Breast epithelium (tissue), 4 donors: ENCODE data around the gene SHH. TPM values are rescaled to one million over a fixed set of nuclear protein-coding genes. Genes with fewer than 3 reads are reported as not detected.

Experiments
- DNase-seq, 2 donors: peaks; one replicate each; pipeline ENCODE4 v3.0.0-alpha.2; 2019; ENCODE audit warnings: low spot score in 2 of 2
- H3K27ac ChIP-seq, 2 donors: fragments of 200-600 bp; sonication (generic) in 1 of 2; one replicate each; pipeline ENCODE4 v1.5.1; 2016 to 2019; ENCODE audit warnings: mild to moderate bottlenecking in 1 of 2
- H3K27me3 ChIP-seq, 2 donors: fragments of 200-600 bp; sonication (generic) in 1 of 2; one replicate each; pipeline versions ENCODE4 v1.5.1 to v1.6.0; 2017 to 2019; ENCODE audit warnings: control low read depth in 1 of 2, mild to moderate bottlenecking in 1 of 2
- H3K36me3 ChIP-seq: fragments of 200-600 bp; one replicate; pipeline ENCODE4 v1.5.1; 2019
- H3K4me1 ChIP-seq, 2 donors: fragments of 200-600 bp; sonication (generic); one replicate each; pipeline ENCODE4 v1.5.1; 2016 to 2019; ENCODE audit warnings: control low read depth in 1 of 2
- H3K4me3 ChIP-seq, 3 donors: fragments of 200-600 bp; sonication (generic); 1 replicate in 2 of 3; 2 replicates in 1 of 3; pipeline ENCODE4 v1.5.1; 2016 to 2019; ENCODE audit warnings: mild to moderate bottlenecking in 3 of 3, moderate library complexity in 2 of 3
- H3K9me3 ChIP-seq, 2 donors: fragments of 200-600 bp; sonication (generic) in 1 of 2; one replicate each; pipeline ENCODE4 v1.5.1; 2016 to 2019; ENCODE audit warnings: control low read depth in 1 of 2
- CTCF ChIP-seq, 3 donors: fragments of 450-650 bp; IDR thresholded peaks; one replicate each; pipeline ENCODE4 v1.5.1; 2016 to 2017; ENCODE audit warnings: antibody characterized with exemption in 3 of 3, mild to moderate bottlenecking in 3 of 3, moderate library complexity in 3 of 3
- POLR2A ChIP-seq: fragments of 450-650 bp; IDR thresholded peaks from one replicate; pipeline ENCODE4 v1.6.1; 2016; ENCODE audit warnings: antibody characterized with exemption, mild to moderate bottlenecking, moderate library complexity
- POLR2AphosphoS5 ChIP-seq, 3 donors: sonication (generic); formaldehyde crosslinking; IDR thresholded peaks; one replicate each; pipeline ENCODE4 v1.6.1; 2017; ENCODE audit warnings: antibody characterized with exemption in 3 of 3
- intact Hi-C: fragments of 100-400 bp; cut with DNase I; formaldehyde crosslinking; loops from one replicate; pipeline ENCODE4 v1.15.1; 2023; ENCODE audit warnings: low total_unique reads
- total RNA-seq, 3 donors: library from RNA; depleted of rRNA; stranded (reverse); fragments of >200 nt; gene quantifications; one replicate each; pipeline ENCODE4 v1.1.0, GENCODE V29; 2016

Gene SHH
- total RNA-seq, 3 donors from 2014 or later: not detected

GRCh38 chr7:155794196-155794595, 18.1 kb downstream of the SHH start:
- no peak overlapping the region for H3K4me3 ChIP-seq
- H3K27me3 ChIP-seq: peaks cover 0 to 20% of the 10 kb centered on the region in 2 donors
- intact Hi-C loops: loop anchor here (5.0 kb wide), 1 partner anchor 1033 kb away; no protein-coding TSS in a partner anchor
- no peaks in the 10 kb centered on the region for H3K36me3 ChIP-seq
- no peak for TF ChIP-seq POLR2AphosphoS5 (IDR thresholded peaks at IDR 0.05)
- TF ChIP-seq CTCF (IDR thresholded peaks at IDR 0.05): no peak
- TF ChIP-seq POLR2A: no peak
- no peak for DNase-seq
- no peaks in the 10 kb centered on the region for H3K9me3 ChIP-seq
- H3K4me1 ChIP-seq: no peaks in the 10 kb centered on the region
- no peak overlapping the region for H3K27ac ChIP-seq

- H3K36me3 ChIP-seq: no peaks in the 10 kb centered on the region
- H3K4me1 ChIP-seq: no peaks in the 10 kb centered on the region
- no peak overlapping the region for H3K27ac ChIP-seq
- H3K4me3 ChIP-seq: no peak overlapping the region
- no peak for DNase-seq
- H3K27me3 ChIP-seq: peaks cover 0 to 16% of the 10 kb centered on the region in 2 donors
- no peak for TF ChIP-seq CTCF (IDR thresholded peaks at IDR 0.05)
- no peak for TF ChIP-seq POLR2AphosphoS5 (IDR thresholded peaks at IDR 0.05)
- TF ChIP-seq POLR2A: no peak
- intact Hi-C loops: loop anchor here (5.0 kb wide), 1 partner anchor 1034 kb away; no protein-coding TSS in a partner anchor
- H3K9me3 ChIP-seq: no peaks in the 10 kb centered on the region
Measured at GRCh38 chr7:155793720-155794119, 18.5 kb downstream of the SHH start.

GRCh38 chr7:155792999-155793560, 19.2 kb downstream of the SHH start:
- Histone ChIP-seq H3K4me3 (no peak overlapping the region), H3K4me1 (no peaks in the 10 kb centered on the region), H3K9me3 (no peaks in the 10 kb centered on the region), H3K27me3 (peaks cover 0 to 16% of the 10 kb centered on the region in 2 donors), H3K27ac (no peak overlapping the region), H3K36me3 (no peaks in the 10 kb centered on the region)
- intact Hi-C loops: loop anchor here (5.0 kb wide), 1 partner anchor 1034 kb away; no protein-coding TSS in a partner anchor
- no peak for DNase-seq
- TF ChIP-seq CTCF (IDR thresholded peaks at IDR 0.05) (no peak), POLR2A (no peak), POLR2AphosphoS5 (IDR thresholded peaks at IDR 0.05) (no peak)

GRCh38 chr7:155792315-155792960, 19.8 kb downstream of the SHH start:
- DNase-seq: no peak
- no peak overlapping the region for H3K4me3 ChIP-seq

More at GRCh38 chr7:155792315-155792960, 19.8 kb downstream of the SHH start:
- Histone ChIP-seq H3K27ac (no peak overlapping the region), H3K9me3 (no peaks in the 10 kb centered on the region), H3K4me1 (no peaks in the 10 kb centered on the region), H3K27me3 (peaks cover 0 to 15% of the 10 kb centered on the region in 2 donors), H3K36me3 (no peaks in the 10 kb centered on the region)
- TF ChIP-seq CTCF (IDR thresholded peaks at IDR 0.05) (no peak), POLR2A (no peak), POLR2AphosphoS5 (IDR thresholded peaks at IDR 0.05) (no peak)
- intact Hi-C loops: loop anchor here (5.0 kb wide), 1 partner anchor 1035 kb away; no protein-coding TSS in a partner anchor
